Prostate gland (tissue), 2 donors: Measurements from ENCODE around the gene YTHDF1.
A peak's percentile ranks its signal among the peaks of the same experiment; 100 is the strongest.

Source experiments
- POLR2A ChIP-seq: fragments of 450-650 bp; IDR thresholded peaks from one replicate; pipeline ENCODE4 v1.6.1; 2016; ENCODE audit warnings: antibody characterized with exemption, mild to moderate bottlenecking
- TF ChIP-seq, protein P1 (sequence below), 4 experiments: fragments of 200-600 bp in 2 of 4; fragments of 450-650 bp in 2 of 4; sonication (generic) in 2 of 4; IDR thresholded peaks; 1 replicate in 3 of 4; 2 replicates in 1 of 4; pipeline ENCODE4 v1.5.1; 2016 to 2019; ENCODE audit warnings: antibody characterized with exemption in 4 of 4, mild to moderate bottlenecking in 2 of 4, moderate library complexity in 2 of 4

DNA sequence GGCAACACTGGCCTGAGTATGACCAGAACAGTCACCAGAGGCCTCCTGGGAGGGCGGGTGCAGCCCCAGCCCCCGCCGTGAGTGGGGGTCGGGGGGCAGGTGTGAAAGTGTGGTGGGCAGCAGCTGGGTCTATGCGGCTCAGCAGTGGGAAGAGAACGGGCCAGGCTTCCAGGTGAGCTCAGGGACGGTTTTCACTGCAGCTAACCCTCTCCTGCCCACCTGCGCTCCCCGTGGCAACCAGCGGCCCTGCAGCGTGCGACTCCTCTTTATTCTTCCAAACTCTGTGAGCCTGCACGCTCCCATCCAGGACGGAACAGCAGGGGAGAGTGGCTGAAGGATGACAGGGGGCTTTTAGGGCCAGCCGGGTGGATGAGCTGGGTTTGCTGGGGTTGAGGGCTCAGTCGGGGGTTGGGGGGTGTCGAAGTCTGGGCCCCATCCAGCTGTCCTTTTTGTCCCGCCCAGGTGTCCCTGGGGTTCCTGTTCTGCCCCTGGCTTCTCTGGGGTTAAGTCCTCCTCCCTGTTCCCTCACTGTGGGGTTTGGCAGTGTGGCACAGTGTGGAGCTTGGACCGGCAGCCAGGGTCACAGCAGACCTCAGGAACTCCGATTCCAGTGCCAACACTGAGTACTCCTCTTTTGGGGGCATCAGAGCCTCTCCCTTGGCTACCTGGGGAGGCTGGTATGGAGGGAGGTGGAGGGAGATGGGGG lies 18.9 kb upstream of the YTHDF1 start:
- TF ChIP-seq, protein P1, sequence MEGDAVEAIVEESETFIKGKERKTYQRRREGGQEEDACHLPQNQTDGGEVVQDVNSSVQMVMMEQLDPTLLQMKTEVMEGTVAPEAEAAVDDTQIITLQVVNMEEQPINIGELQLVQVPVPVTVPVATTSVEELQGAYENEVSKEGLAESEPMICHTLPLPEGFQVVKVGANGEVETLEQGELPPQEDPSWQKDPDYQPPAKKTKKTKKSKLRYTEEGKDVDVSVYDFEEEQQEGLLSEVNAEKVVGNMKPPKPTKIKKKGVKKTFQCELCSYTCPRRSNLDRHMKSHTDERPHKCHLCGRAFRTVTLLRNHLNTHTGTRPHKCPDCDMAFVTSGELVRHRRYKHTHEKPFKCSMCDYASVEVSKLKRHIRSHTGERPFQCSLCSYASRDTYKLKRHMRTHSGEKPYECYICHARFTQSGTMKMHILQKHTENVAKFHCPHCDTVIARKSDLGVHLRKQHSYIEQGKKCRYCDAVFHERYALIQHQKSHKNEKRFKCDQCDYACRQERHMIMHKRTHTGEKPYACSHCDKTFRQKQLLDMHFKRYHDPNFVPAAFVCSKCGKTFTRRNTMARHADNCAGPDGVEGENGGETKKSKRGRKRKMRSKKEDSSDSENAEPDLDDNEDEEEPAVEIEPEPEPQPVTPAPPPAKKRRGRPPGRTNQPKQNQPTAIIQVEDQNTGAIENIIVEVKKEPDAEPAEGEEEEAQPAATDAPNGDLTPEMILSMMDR (IDR thresholded peaks at IDR 0.05), result peak in 2 of 4 experiments; percentile 46 to 62
- no peak for TF ChIP-seq POLR2A
